Rectal smooth muscle tissue (tissue), 1 donor: ENCODE measurements around the gene ZNF284.
A peak's percentile ranks its signal among the peaks of the same experiment; 100 is the strongest.
"Not testable (repeated sequence)": the region's sequence is repeated elsewhere in the genome, so short reads cannot be mapped to it uniquely, and the experiment has no call there.

Experiments
- H3K27ac ChIP-seq: one replicate; pipeline ENCODE4 v1.7.0; 2013; ENCODE audit warnings: low read depth, low read length, inconsistent platforms
- H3K27me3 ChIP-seq: one replicate; pipeline ENCODE4 v1.7.0; 2013; ENCODE audit warnings: low read length; ENCODE audit not compliant: control insufficient read depth, insufficient read depth
- H3K36me3 ChIP-seq: one replicate; pipeline ENCODE4 v1.7.0; 2013; ENCODE audit warnings: low read length; ENCODE audit not compliant: control insufficient read depth, insufficient read depth
- H3K4me1 ChIP-seq: one replicate; pipeline ENCODE4 v1.7.0; 2013; ENCODE audit warnings: low read length; ENCODE audit not compliant: control insufficient read depth, insufficient read depth
- H3K4me3 ChIP-seq: one replicate; pipeline ENCODE4 v1.7.0; 2013; ENCODE audit warnings: low read length
- H3K9ac ChIP-seq: one replicate; pipeline ENCODE4 v1.7.0; 2013; ENCODE audit warnings: low read length

ZNF284 gene

DNA sequence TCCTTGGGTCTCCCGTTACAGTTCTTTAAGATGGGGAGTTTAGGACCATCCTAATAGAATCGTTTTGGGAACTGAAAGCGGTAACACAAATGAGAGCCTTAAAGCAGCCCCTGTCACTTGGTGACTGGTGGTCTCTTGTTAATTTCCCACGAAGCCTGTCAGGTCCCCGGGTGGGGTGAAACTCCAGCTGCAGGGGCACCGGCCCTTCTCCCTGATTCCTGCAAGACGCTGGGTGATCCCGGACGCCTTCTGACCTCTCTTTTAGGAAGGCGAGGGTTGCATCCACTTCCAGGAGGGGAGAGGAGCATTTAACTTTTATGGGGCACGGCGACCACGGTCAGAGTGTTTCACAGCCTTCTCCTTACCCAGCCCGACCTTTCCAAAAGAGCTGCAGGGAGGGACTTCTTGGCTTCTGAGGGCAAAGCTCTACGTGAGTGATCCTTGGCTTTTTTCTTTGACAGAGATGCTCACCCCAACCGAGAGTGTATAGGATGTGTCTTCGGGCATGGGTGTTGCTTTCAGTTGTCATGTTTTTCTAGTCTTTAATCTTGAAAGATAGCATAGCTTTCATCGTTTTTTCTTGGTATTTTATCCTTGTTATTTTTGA lies 41.9 kb downstream of the ZNF284 start:
- Histone ChIP-seq H3K4me1 (peaks cover 2% of the 10 kb centered on the region), H3K4me3 (peak overlapping the region; percentile 91), H3K27me3 (no peaks in the 10 kb centered on the region), H3K36me3 (peaks cover 12% of the 10 kb centered on the region), H3K9ac (peak overlapping the region; percentile 3), H3K27ac (peak overlapping the region; percentile 28)

DNA sequence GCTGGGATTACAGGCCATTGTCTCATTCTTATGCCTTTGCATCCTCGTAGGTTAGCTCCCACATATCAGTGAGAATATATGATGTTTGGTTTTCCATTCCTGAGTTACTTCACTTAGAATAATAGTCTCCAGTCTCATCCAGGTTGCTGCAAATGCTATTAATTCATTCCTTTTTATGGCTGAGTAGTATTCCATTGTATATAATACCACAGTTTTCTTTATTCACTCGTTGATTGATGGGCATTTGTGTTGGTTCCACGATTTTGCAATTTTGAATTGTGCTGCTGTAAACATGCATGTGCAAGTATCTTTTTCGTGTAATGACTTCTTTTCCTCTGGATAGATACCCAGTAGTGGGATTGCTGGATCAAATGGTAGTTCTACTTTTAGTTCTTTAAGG lies 49.2 kb downstream of the ZNF284 start:
- not testable (repeated sequence) for H3K27ac ChIP-seq, H3K4me3 ChIP-seq, H3K9ac ChIP-seq, H3K4me1 ChIP-seq, H3K27me3 ChIP-seq
- H3K36me3 ChIP-seq = peaks cover 30% of the 10 kb centered on the region

DNA sequence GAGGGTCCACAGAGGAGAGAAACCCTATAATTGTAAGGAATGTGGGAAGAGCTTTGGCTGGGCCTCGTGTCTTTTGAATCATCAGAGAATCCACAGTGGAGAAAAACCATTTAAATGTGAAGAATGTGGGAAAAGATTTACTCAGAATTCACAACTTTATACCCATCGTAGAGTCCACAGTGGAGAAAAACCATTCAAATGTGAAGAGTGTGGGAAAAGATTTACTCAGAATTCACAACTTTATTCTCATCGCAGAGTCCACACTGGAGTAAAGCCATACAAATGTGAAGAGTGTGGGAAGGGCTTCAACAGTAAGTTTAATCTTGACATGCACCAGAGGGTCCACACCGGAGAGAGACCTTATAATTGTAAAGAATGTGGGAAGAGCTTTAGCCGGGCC lies 60.0 kb downstream of the ZNF284 start:
- peaks cover 29% of the 10 kb centered on the region for H3K36me3 ChIP-seq
- H3K4me1 ChIP-seq = no peaks in the 10 kb centered on the region
- H3K27me3 ChIP-seq = no peaks in the 10 kb centered on the region
- H3K9ac ChIP-seq = no peak overlapping the region
- no peak overlapping the region for H3K4me3 ChIP-seq
- no peak overlapping the region for H3K27ac ChIP-seq
